ENCODE measurements around the gene MRFAP1.
A peak's percentile ranks its signal among the peaks of the same experiment; 100 is the strongest.
"Not testable (repeated sequence)": the region's sequence is repeated elsewhere in the genome, so short reads cannot be mapped to it uniquely, and the experiment has no call there.

The MRFAP1 gene

GRCh38 chr4:6619116-6619465 is 21.4 kb upstream of the MRFAP1 start:
- Mint-ChIP-seq H3K27me3 (no peaks in the 10 kb centered on the region), H3K9me3 (no peaks in the 10 kb centered on the region), H3K4me3 (no peak overlapping the region), H3K4me1 (ENCODE audit: low read depth) (no peaks in the 10 kb centered on the region), H3K27ac (no peak overlapping the region), H3K36me3 (ENCODE audit: low read depth) (peaks cover 35% of the 10 kb centered on the region)

GRCh38 chr4:6619466-6620255 is 20.8 kb upstream of the MRFAP1 start:
- H3K9me3 Mint-ChIP-seq: no peaks in the 10 kb centered on the region
- no peaks in the 10 kb centered on the region for H3K4me1 Mint-ChIP-seq (ENCODE audit: low read depth)
- no peak overlapping the region for H3K4me3 Mint-ChIP-seq
- no peaks in the 10 kb centered on the region for H3K27me3 Mint-ChIP-seq
- no peak overlapping the region for H3K27ac Mint-ChIP-seq
- peaks cover 35% of the 10 kb centered on the region for H3K36me3 Mint-ChIP-seq (ENCODE audit: low read depth)

GRCh38 chr4:6620296-6620695 is 20.2 kb upstream of the MRFAP1 start:
- no peaks in the 10 kb centered on the region for H3K9me3 Mint-ChIP-seq
- no peak overlapping the region for H3K4me3 Mint-ChIP-seq
- H3K4me1 Mint-ChIP-seq (ENCODE audit: low read depth): no peaks in the 10 kb centered on the region
- no peaks in the 10 kb centered on the region for H3K27me3 Mint-ChIP-seq
- H3K27ac Mint-ChIP-seq: no peak overlapping the region
- peaks cover 35% of the 10 kb centered on the region for H3K36me3 Mint-ChIP-seq (ENCODE audit: low read depth)

- Mint-ChIP-seq H3K9me3 (no peaks in the 10 kb centered on the region), H3K27ac (no peak overlapping the region), H3K4me3 (no peak overlapping the region), H3K27me3 (no peaks in the 10 kb centered on the region), H3K4me1 (ENCODE audit: low read depth) (no peaks in the 10 kb centered on the region), H3K36me3 (ENCODE audit: low read depth) (peaks cover 33% of the 10 kb centered on the region)
These were observed 19.5 kb upstream of the MRFAP1 start for GRCh38 chr4:6620891-6621555.

- H3K4me1 Mint-ChIP-seq (ENCODE audit: low read depth): no peaks in the 10 kb centered on the region
- no peaks in the 10 kb centered on the region for H3K27me3 Mint-ChIP-seq
- no peaks in the 10 kb centered on the region for H3K9me3 Mint-ChIP-seq
- no peak overlapping the region for H3K27ac Mint-ChIP-seq
- no peak overlapping the region for H3K4me3 Mint-ChIP-seq
- peaks cover 27% of the 10 kb centered on the region for H3K36me3 Mint-ChIP-seq (ENCODE audit: low read depth)
These were observed 18.9 kb upstream of the MRFAP1 start for GRCh38 chr4:6621556-6621927.

DNA sequence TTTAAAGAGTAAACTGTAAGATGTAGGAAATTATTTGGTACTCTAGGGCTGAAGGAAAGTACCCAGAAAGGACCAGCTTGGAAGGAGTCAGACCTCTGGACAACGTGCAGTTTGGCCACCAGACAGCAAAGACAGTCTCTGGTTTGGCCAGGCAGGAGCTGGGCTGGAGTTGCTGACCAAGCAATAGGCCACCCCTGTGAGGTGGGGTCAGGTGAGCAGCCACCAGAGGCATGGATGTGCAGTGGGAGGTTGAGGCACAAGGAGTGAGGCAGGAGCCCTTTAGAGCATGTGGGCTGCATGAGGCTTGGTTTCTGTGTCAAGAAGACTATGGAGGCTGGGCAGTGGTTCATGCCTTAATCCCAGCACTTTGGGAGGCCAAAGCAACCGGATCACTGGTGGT is 17.7 kb upstream of the MRFAP1 start:
- no peaks in the 10 kb centered on the region for H3K4me1 Mint-ChIP-seq (ENCODE audit: low read depth)
- H3K36me3 Mint-ChIP-seq (ENCODE audit: low read depth): peaks cover 15% of the 10 kb centered on the region
- no peaks in the 10 kb centered on the region for H3K27me3 Mint-ChIP-seq
- H3K4me3 Mint-ChIP-seq: no peak overlapping the region
- no peaks in the 10 kb centered on the region for H3K9me3 Mint-ChIP-seq
- no peak overlapping the region for H3K27ac Mint-ChIP-seq

DNA sequence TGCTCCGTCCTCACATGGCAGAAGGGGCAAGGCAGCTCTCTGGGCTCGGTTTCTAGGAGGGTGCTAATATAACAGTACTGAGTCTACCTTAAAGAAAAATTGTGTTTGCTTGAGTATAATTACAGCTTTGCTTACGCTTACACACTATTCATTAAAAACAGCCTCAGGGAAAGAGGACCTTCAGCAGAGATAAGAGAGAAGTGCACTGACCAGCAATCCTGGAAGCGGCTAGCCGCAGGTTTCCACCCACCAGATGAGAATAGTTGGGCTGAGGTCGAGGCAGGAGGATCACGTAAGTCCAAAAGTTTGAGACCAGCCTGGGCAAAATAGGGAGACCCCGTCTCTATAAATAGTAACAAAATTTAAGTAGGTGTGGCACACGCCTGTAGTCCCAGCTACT is 15.2 kb upstream of the MRFAP1 start:
- H3K27ac Mint-ChIP-seq: no peak overlapping the region

GRCh38 chr4:6626066-6626465 is 14.4 kb upstream of the MRFAP1 start:
- Mint-ChIP-seq H3K27me3 (no peaks in the 10 kb centered on the region), H3K9me3 (no peaks in the 10 kb centered on the region), H3K27ac (no peak overlapping the region), H3K36me3 (ENCODE audit: low read depth) (peaks cover 10% of the 10 kb centered on the region), H3K4me3 (no peak overlapping the region), H3K4me1 (ENCODE audit: low read depth) (no peaks in the 10 kb centered on the region)

More for the DNA sequence above, 15.2 kb upstream of the MRFAP1 start:
- Mint-ChIP-seq H3K4me3 (no peak overlapping the region), H3K36me3 (ENCODE audit: low read depth) (peaks cover 10% of the 10 kb centered on the region), H3K27me3 (no peaks in the 10 kb centered on the region), H3K4me1 (ENCODE audit: low read depth) (no peaks in the 10 kb centered on the region), H3K9me3 (no peaks in the 10 kb centered on the region)

- no peaks in the 10 kb centered on the region for H3K36me3 Mint-ChIP-seq (ENCODE audit: low read depth)
- peak overlapping the region; percentile 5 for H3K27ac Mint-ChIP-seq
- H3K9me3 Mint-ChIP-seq: no peaks in the 10 kb centered on the region
These were observed 12.7 kb upstream of the MRFAP1 start for GRCh38 chr4:6627832-6628231.

GRCh38 chr4:6628484-6628883 is 12.0 kb upstream of the MRFAP1 start:
- H3K27ac Mint-ChIP-seq; H3K9me3 Mint-ChIP-seq; H3K36me3 Mint-ChIP-seq (ENCODE audit: low read depth); H3K4me3 Mint-ChIP-seq; H3K27me3 Mint-ChIP-seq; H3K4me1 Mint-ChIP-seq (ENCODE audit: low read depth): not testable (repeated sequence)

More at GRCh38 chr4:6627832-6628231, 12.7 kb upstream of the MRFAP1 start:
- Mint-ChIP-seq H3K27me3 (no peaks in the 10 kb centered on the region), H3K4me1 (ENCODE audit: low read depth) (no peaks in the 10 kb centered on the region), H3K4me3 (no peak overlapping the region)

GRCh38 chr4:6632125-6632524 is 8.4 kb upstream of the MRFAP1 start:
- Mint-ChIP-seq H3K4me1 (ENCODE audit: low read depth) (peaks cover 3% of the 10 kb centered on the region), H3K27ac (no peak overlapping the region), H3K36me3 (ENCODE audit: low read depth) (no peaks in the 10 kb centered on the region), H3K27me3 (no peaks in the 10 kb centered on the region), H3K4me3 (no peak overlapping the region), H3K9me3 (no peaks in the 10 kb centered on the region)

DNA sequence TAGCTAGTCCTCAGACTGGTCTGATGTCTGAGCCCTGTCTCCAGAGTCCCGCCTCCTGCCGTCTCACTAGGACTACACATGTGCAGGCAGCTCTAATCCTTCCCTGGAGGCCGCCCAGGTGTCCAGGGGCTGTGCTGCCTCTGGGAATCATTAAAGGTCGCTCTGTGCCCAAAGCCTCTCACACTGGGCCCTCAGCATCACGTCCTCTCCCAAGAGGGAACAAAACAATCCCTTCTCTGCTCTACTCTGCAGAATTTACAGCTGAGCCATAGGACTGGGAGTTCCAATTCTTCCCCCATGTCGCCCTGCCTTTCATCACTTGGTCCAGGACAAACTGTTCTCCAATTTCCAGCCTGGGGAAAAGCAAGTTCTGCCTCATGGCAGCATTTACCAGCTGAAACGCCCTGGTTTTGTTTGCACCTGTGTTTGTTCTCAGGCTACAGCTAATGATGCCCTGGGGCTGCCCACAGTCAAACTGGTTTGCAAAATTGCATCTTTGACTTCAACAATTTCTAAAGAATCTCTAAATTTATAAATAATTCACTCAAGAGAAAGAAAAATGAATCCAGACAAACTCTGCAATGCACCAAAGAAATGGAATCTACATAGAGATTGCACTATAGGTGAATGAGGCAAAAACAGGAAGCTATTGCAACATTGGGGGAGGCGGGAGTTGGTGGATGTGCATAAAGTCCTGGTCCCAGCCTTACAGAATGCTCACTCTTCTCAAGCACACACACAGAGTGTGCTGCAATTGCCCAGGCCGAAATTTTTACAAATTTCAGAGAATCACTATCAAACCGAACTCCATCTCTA is 7.2 kb upstream of the MRFAP1 start:
- no peaks in the 10 kb centered on the region for H3K27me3 Mint-ChIP-seq
- peaks cover 4% of the 10 kb centered on the region for H3K4me1 Mint-ChIP-seq (ENCODE audit: low read depth)
- H3K27ac Mint-ChIP-seq: peak overlapping the region; percentile 14
- no peak overlapping the region for H3K4me3 Mint-ChIP-seq
- H3K9me3 Mint-ChIP-seq: no peaks in the 10 kb centered on the region
- no peaks in the 10 kb centered on the region for H3K36me3 Mint-ChIP-seq (ENCODE audit: low read depth)

DNA sequence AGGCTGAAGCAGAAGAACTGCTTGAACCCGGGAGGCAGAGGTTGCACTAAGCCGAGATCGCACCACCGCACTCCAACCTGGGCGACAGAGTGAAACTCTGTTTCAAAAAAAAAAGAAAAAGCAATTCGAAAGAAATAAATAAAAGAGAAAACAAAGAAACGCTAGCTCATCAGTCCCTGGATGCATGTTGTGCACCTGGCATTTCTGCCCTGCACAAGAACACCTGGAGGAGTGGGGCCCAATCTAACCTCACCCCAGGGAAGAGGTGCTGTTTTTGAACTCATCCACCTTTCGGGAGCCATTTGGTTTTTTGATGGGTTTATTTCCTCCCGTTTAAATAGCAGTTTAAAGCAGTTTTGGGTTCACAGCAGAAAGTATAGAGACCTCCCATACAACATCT is 5.7 kb upstream of the MRFAP1 start:
- Mint-ChIP-seq H3K4me3 (no peak overlapping the region), H3K9me3 (no peaks in the 10 kb centered on the region), H3K27me3 (no peaks in the 10 kb centered on the region), H3K4me1 (ENCODE audit: low read depth) (peaks cover 12% of the 10 kb centered on the region), H3K27ac (no peak overlapping the region), H3K36me3 (ENCODE audit: low read depth) (peaks cover 3% of the 10 kb centered on the region)

DNA sequence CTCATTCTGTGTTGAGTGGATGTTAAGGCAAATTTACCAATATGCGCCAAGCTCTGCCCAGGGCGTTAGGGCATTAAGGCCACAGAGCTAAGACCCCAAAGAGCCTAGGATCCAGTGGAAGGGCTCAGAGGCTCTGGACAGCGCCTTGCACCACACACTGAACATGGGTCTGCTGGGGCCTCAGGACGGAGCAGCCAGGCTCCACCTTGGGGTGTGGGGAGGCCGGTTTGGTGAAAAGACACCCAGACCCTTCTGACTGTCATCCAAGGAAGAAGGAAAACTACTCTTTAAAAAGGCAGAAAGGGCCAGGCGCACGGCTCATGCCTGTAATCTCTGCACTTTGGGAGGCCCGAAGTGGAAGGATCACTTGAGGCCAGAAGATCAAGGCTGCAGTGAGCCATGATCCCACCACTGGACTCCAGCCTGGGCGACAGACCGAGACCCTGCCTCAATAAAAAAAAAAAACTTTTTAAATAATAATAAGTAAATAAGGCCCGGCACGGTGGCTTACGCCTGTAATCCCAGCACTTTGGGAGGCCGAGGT is 1.3 kb upstream of the MRFAP1 start:
- Mint-ChIP-seq H3K27ac (no peak overlapping the region), H3K36me3 (ENCODE audit: low read depth) (peaks cover 35% of the 10 kb centered on the region), H3K4me3 (peak overlapping the region; percentile 30), H3K27me3 (no peaks in the 10 kb centered on the region), H3K4me1 (ENCODE audit: low read depth) (peaks cover 45% of the 10 kb centered on the region), H3K9me3 (no peaks in the 10 kb centered on the region)
